Mesenchymal stem cell (in vitro differentiated cells and primary cell): ENCODE data around the gene SPOCK2.

Experiments used
- DNase-seq: peaks from one replicate; pipeline ENCODE4 v3.0.0-alpha.2; 2013
- H2AFZ ChIP-seq: one replicate; pipeline ENCODE4 v1.6.1; 2013; ENCODE audit warnings: low read depth, mild to moderate bottlenecking, control low read depth, inconsistent platforms, low read length, moderate library complexity
- H2AK5ac ChIP-seq: 2 replicates; pipeline ENCODE4 v1.6.1; 2013; ENCODE audit warnings: low read length, moderate library complexity, mild to moderate bottlenecking, inconsistent platforms; ENCODE audit not compliant: severe bottlenecking
- H2BK120ac ChIP-seq: one replicate; pipeline ENCODE4 v1.6.1; 2013; ENCODE audit warnings: low read depth, mild to moderate bottlenecking, inconsistent platforms, low read length, moderate library complexity
- H2BK12ac ChIP-seq, 2 experiments: one replicate each; pipeline ENCODE4 v1.6.1; 2013; ENCODE audit warnings: inconsistent platforms in 2 of 2, low read length in 2 of 2, mild to moderate bottlenecking in 2 of 2, moderate library complexity in 2 of 2, control low read depth in 1 of 2
- H2BK15ac ChIP-seq: one replicate; pipeline ENCODE4 v1.6.1; 2013; ENCODE audit warnings: mild to moderate bottlenecking, low read depth, inconsistent platforms; ENCODE audit not compliant: poor library complexity, severe bottlenecking
- H2BK5ac ChIP-seq: 2 replicates; pipeline ENCODE4 v1.6.1; 2013; ENCODE audit warnings: low read depth, mild to moderate bottlenecking, low read length, control low read depth, inconsistent platforms; ENCODE audit not compliant: poor library complexity, severe bottlenecking
- H3K14ac ChIP-seq, 2 experiments: one replicate each; pipeline ENCODE4 v1.6.1; 2013; ENCODE audit warnings: inconsistent platforms in 2 of 2, low read length in 2 of 2, control low read depth in 1 of 2, mild to moderate bottlenecking in 1 of 2, moderate library complexity in 1 of 2
- H3K18ac ChIP-seq, 2 experiments: one replicate each; pipeline ENCODE4 v1.6.1; 2013; ENCODE audit warnings: inconsistent platforms in 2 of 2, low read length in 2 of 2, control low read depth in 1 of 2, low read depth in 1 of 2, mild to moderate bottlenecking in 1 of 2
- H3K23ac ChIP-seq, 2 experiments: one replicate each; pipeline ENCODE4 v1.6.1; 2013; ENCODE audit warnings: inconsistent platforms in 2 of 2, low read length in 2 of 2, mild to moderate bottlenecking in 2 of 2, moderate library complexity in 2 of 2, control low read depth in 1 of 2
- H3K27ac ChIP-seq: 2 replicates; pipeline ENCODE4 v1.5.1; 2013; ENCODE audit warnings: mild to moderate bottlenecking, moderate library complexity, low read length, control low read depth, inconsistent platforms; ENCODE audit not compliant: poor library complexity, severe bottlenecking
- H3K27me3 ChIP-seq, 2 experiments: 2 replicates each; pipeline versions ENCODE4 v1.6.1 to v1.7.0; 2013; ENCODE audit warnings: low read length in 2 of 2, mild to moderate bottlenecking in 2 of 2, moderate library complexity in 2 of 2, control low read depth in 1 of 2, inconsistent platforms in 1 of 2; ENCODE audit not compliant: control insufficient read depth in 1 of 2, insufficient read depth in 1 of 2
- H3K36me3 ChIP-seq, 2 experiments: 2 replicates each; pipeline versions ENCODE4 v1.6.1 to v1.7.0; 2013; ENCODE audit warnings: low read length in 2 of 2, control low read depth in 1 of 2, inconsistent platforms in 1 of 2, low read depth in 1 of 2, mild to moderate bottlenecking in 1 of 2; ENCODE audit not compliant: insufficient read depth in 2 of 2, control insufficient read depth in 1 of 2
- H3K4ac ChIP-seq, 2 experiments: one replicate each; pipeline ENCODE4 v1.6.1; 2013; ENCODE audit warnings: inconsistent platforms in 2 of 2, low read length in 2 of 2, mild to moderate bottlenecking in 2 of 2, moderate library complexity in 2 of 2, control low read depth in 1 of 2, low read depth in 1 of 2
- H3K4me1 ChIP-seq: 2 replicates; pipeline ENCODE4 v1.6.1; 2013; ENCODE audit warnings: low read depth, low read length, control low read depth; ENCODE audit not compliant: control insufficient read depth, insufficient read depth
- H3K4me2 ChIP-seq: 2 replicates; pipeline ENCODE4 v1.6.1; 2013; ENCODE audit warnings: low read length, mild to moderate bottlenecking, inconsistent platforms; ENCODE audit not compliant: poor library complexity, severe bottlenecking
- H3K4me3 ChIP-seq, 2 experiments: 2 replicates each; pipeline versions ENCODE4 v1.5.1 to v1.7.0; 2013; ENCODE audit warnings: low read length in 2 of 2, mild to moderate bottlenecking in 2 of 2, control low read depth in 1 of 2, low read depth in 1 of 2; ENCODE audit not compliant: insufficient read depth in 1 of 2
- H3K79me1 ChIP-seq: replicated peaks from 2 replicates; pipeline ENCODE4 v1.6.1; 2013; ENCODE audit warnings: mild to moderate bottlenecking, control low read depth, low read length, inconsistent platforms; ENCODE audit not compliant: poor library complexity, severe bottlenecking
- H3K9ac ChIP-seq: 2 replicates; pipeline ENCODE4 v1.7.0; 2013; ENCODE audit warnings: mild to moderate bottlenecking, low read length, moderate library complexity
- H3K9me3 ChIP-seq: 2 replicates; pipeline ENCODE4 v1.7.0; 2013; ENCODE audit warnings: mild to moderate bottlenecking, low read length; ENCODE audit not compliant: control insufficient read depth
- H4K8ac ChIP-seq: one replicate; pipeline ENCODE4 v1.6.1; 2013; ENCODE audit warnings: inconsistent platforms, mild to moderate bottlenecking, low read length, moderate library complexity
- H4K91ac ChIP-seq: one replicate; pipeline ENCODE4 v1.6.1; 2013; ENCODE audit warnings: mild to moderate bottlenecking, low read length, inconsistent platforms
- WGBS: methylation state at CpG from one replicate; pipeline ENCODE4 v1.1.7; 2013; ENCODE audit warnings: mixed read lengths; 5-methylcytosine and 5-hydroxymethylcytosine counted together

The SPOCK2 gene

DNA sequence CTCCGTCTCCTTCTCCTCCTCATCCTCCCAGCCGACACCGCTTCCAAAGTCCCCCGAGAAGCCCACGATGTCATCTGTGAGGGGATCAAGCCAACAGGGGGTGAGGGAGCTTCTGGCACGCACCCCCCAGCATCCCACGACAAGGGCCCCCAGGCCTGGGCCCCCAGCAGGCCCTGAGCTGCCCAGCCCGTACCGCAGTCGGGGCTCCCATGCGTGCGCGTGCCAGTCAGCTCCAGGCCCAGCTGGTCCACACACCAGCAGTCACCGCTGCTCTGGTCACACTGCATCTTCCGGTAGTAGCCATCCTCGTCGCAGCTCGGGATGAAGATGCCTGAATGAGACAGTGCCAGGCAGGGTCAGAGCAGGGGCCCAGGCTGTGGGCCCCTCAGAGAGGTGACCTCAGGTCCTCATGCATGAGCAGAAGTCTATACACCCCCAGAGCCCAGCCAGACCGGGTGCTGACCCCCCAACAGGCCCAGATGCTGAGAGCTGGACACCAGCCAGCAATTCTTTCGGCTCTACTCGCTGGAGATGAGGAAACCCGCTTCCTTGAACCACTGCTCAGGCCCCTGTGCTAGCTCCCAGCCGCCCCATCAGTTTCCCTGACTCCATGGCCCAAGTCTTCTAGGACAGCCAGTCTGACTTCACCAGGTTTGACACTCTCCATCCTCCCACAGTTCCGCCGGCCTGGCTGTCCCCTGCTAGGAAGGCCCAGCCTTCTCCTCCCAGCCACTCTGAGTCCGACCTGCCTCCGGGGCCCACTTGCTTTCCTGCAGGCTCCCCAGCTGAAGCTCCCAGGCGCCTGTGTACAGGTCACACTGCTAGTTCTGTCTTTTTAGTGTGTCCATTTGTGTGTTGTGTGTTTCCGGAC lies 25.3 kb downstream of the SPOCK2 start:
- Histone ChIP-seq H3K4ac (peak overlapping the region in 1 of 2 experiments; percentile 6), H3K9me3 (no peaks in the 10 kb centered on the region), H2BK120ac (no peak overlapping the region), H2BK5ac (no peak overlapping the region), H3K9ac (no peak overlapping the region), H3K4me3 (no peak overlapping the region), H4K91ac (peak overlapping the region; percentile 61), H3K23ac (no peak overlapping the region), H3K18ac (no peak overlapping the region), H2AFZ (no peak overlapping the region), H3K27ac (no peak overlapping the region), H3K4me2 (no peak overlapping the region), H4K8ac (peak overlapping the region; percentile 16), H2BK15ac (peak overlapping the region; percentile 18), H3K4me1 (peaks cover 7% of the 10 kb centered on the region), H3K79me1 (no peaks in the 10 kb centered on the region), H2AK5ac (no peak overlapping the region), H2BK12ac (peak overlapping the region in 1 of 2 experiments; percentile 35), H3K27me3 (peaks cover 34 to 51% of the 10 kb centered on the region in 2 experiments), H3K36me3 (no peaks in the 10 kb centered on the region), H3K14ac (no peak overlapping the region)
- 95% methylated on average over 29 of the region's 29 CpGs for WGBS
- DNase-seq = no peak

DNA sequence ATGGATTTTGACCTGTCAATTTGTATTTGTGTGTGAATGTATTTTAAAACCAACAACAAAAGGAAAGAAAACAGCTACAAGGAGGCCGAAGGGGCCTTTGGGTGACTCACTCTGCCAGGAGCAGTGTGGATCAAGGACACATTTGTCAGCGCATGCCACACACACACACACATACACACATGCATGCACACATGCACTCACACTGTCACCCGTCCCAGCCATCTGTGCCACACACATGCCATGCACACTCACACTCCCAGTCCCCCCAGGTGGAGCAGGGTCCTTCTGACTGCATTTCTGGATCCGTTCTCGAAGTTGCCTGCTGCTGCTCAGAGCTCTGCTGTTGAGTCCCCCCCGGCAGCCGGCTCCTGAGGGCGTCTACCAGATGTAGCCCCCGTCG lies 26.0 kb downstream of the SPOCK2 start:
- no peak overlapping the region for H4K91ac ChIP-seq
- H3K9me3 ChIP-seq = no peaks in the 10 kb centered on the region
- 82% methylated on average over 10 of the region's 10 CpGs for WGBS
- no peak overlapping the region for H3K4me2 ChIP-seq
- H3K36me3 ChIP-seq = no peaks in the 10 kb centered on the region
- H3K27ac ChIP-seq = no peak overlapping the region
- H2BK5ac ChIP-seq = no peak overlapping the region
- H3K4ac ChIP-seq = no peak overlapping the region
- H3K9ac ChIP-seq = no peak overlapping the region
- H2BK120ac ChIP-seq = no peak overlapping the region
- H3K18ac ChIP-seq = no peak overlapping the region
- no peaks in the 10 kb centered on the region for H3K79me1 ChIP-seq
- no peak overlapping the region for H2BK12ac ChIP-seq
- H3K4me1 ChIP-seq = peaks cover 5% of the 10 kb centered on the region
- no peak overlapping the region for H3K14ac ChIP-seq
- H2AK5ac ChIP-seq = no peak overlapping the region
- no peak overlapping the region for H2BK15ac ChIP-seq
- H2AFZ ChIP-seq = no peak overlapping the region
- H4K8ac ChIP-seq = no peak overlapping the region
- no peak overlapping the region for H3K23ac ChIP-seq
- DNase-seq = peak; percentile 37
- no peak overlapping the region for H3K4me3 ChIP-seq
- H3K27me3 ChIP-seq = peaks cover 29 to 44% of the 10 kb centered on the region in 2 experiments

GRCh38 chr10:72061930-72062329 lies 26.4 kb downstream of the SPOCK2 start:
- peaks cover 5% of the 10 kb centered on the region for H3K4me1 ChIP-seq
- no peak overlapping the region for H3K18ac ChIP-seq
- no peak overlapping the region for H3K27ac ChIP-seq
- H4K8ac ChIP-seq = no peak overlapping the region
- no peak overlapping the region for H3K14ac ChIP-seq
- no peaks in the 10 kb centered on the region for H3K36me3 ChIP-seq
- H4K91ac ChIP-seq = no peak overlapping the region
- H2BK5ac ChIP-seq = no peak overlapping the region
- no peak overlapping the region for H2AFZ ChIP-seq
- H3K9me3 ChIP-seq = no peaks in the 10 kb centered on the region
- H2BK120ac ChIP-seq = no peak overlapping the region
- no peaks in the 10 kb centered on the region for H3K79me1 ChIP-seq
- H2BK12ac ChIP-seq = no peak overlapping the region
- peaks cover 27 to 40% of the 10 kb centered on the region in 2 experiments for H3K27me3 ChIP-seq
- no peak for DNase-seq
- H3K4me2 ChIP-seq = no peak overlapping the region
- H3K9ac ChIP-seq = no peak overlapping the region
- no peak overlapping the region for H2AK5ac ChIP-seq
- H3K23ac ChIP-seq = no peak overlapping the region
- WGBS = 87% methylated on average over 8 of the region's 9 CpGs
- no peak overlapping the region for H3K4ac ChIP-seq
- H3K4me3 ChIP-seq = no peak overlapping the region
- H2BK15ac ChIP-seq = no peak overlapping the region

GRCh38 chr10:72061491-72061890 lies 26.9 kb downstream of the SPOCK2 start:
- Histone ChIP-seq H2AK5ac (no peak overlapping the region), H3K27ac (no peak overlapping the region), H3K18ac (no peak overlapping the region), H3K14ac (no peak overlapping the region), H2BK12ac (no peak overlapping the region), H2BK15ac (no peak overlapping the region), H3K23ac (no peak overlapping the region), H3K4me2 (no peak overlapping the region), H2BK5ac (no peak overlapping the region), H3K4ac (no peak overlapping the region), H3K79me1 (no peaks in the 10 kb centered on the region), H4K91ac (no peak overlapping the region), H4K8ac (no peak overlapping the region), H3K9ac (no peak overlapping the region), H3K9me3 (no peaks in the 10 kb centered on the region), H3K36me3 (no peaks in the 10 kb centered on the region), H3K27me3 (peaks cover 27 to 38% of the 10 kb centered on the region in 2 experiments), H2AFZ (no peak overlapping the region), H3K4me1 (peaks cover 5% of the 10 kb centered on the region), H3K4me3 (no peak overlapping the region), H2BK120ac (no peak overlapping the region)
- no peak for DNase-seq
- WGBS = 74% methylated on average over 5 of the region's 5 CpGs
